ENCODE measurements around the gene WDR5.

The WDR5 gene

GRCh38 chr9:134127065-134127580 is 8.8 kb upstream of the WDR5 start:
- no peak overlapping the region for H3K4me3 ChIP-seq (ENCODE audit: control insufficient read depth, low read depth, low read length)
- DNase-seq (ENCODE audit: low read depth), result no peak
- no peak for TF ChIP-seq CTCF (conservative IDR thresholded peaks at IDR 0.05; ENCODE audit: control insufficient read depth, insufficient read depth, low read depth, low read length)

GRCh38 chr9:134127616-134128015 is 8.3 kb upstream of the WDR5 start:
- no peak overlapping the region for H3K4me3 ChIP-seq (ENCODE audit: control insufficient read depth, low read depth, low read length)
- DNase-seq (ENCODE audit: low read depth), result no peak
- TF ChIP-seq CTCF (conservative IDR thresholded peaks at IDR 0.05; ENCODE audit: control insufficient read depth, insufficient read depth, low read depth, low read length), result no peak

GRCh38 chr9:134128727-134129679 is 6.9 kb upstream of the WDR5 start:
- no peak overlapping the region for H3K4me3 ChIP-seq (ENCODE audit: control insufficient read depth, low read depth, low read length)
- no peak for DNase-seq (ENCODE audit: low read depth)
- no peak for TF ChIP-seq CTCF (conservative IDR thresholded peaks at IDR 0.05; ENCODE audit: control insufficient read depth, insufficient read depth, low read depth, low read length)

GRCh38 chr9:134130503-134131375 is 5.1 kb upstream of the WDR5 start:
- DNase-seq (ENCODE audit: low read depth), result no peak
- TF ChIP-seq CTCF (conservative IDR thresholded peaks at IDR 0.05; ENCODE audit: control insufficient read depth, insufficient read depth, low read depth, low read length), result no peak
- H3K4me3 ChIP-seq (ENCODE audit: control insufficient read depth, low read depth, low read length), result no peak overlapping the region

- no peak for TF ChIP-seq CTCF (conservative IDR thresholded peaks at IDR 0.05; ENCODE audit: control insufficient read depth, insufficient read depth, low read depth, low read length)
- H3K4me3 ChIP-seq (ENCODE audit: control insufficient read depth, low read depth, low read length), result no peak overlapping the region
- DNase-seq (ENCODE audit: low read depth), result no peak
These were observed 4.2 kb upstream of the WDR5 start for GRCh38 chr9:134131471-134132207.

All from fibroblast of mammary gland (primary cell).